HepG2 (cell line): ENCODE results near the gene CHRNG. TPM values are rescaled to one million over a fixed set of nuclear protein-coding genes. Genes with fewer than 3 reads are reported as not detected.

Experiments
- ATAD3A ChIP-seq: sonication (generic); formaldehyde crosslinking; IDR thresholded peaks from 2 replicates; pipeline ENCODE4 v1.4.0; 2020; ENCODE audit warnings: missing genetic modification reagents
- CREB1 ChIP-seq, 2 experiments: fragments of 450-650 bp in 1 of 2; IDR thresholded peaks; 2 replicates each; pipeline ENCODE4 v1.6.1; 2016 to 2017; ENCODE audit warnings: control low read depth in 1 of 2, mild to moderate bottlenecking in 1 of 2, missing compliant biosample characterization in 1 of 2, missing genetic modification characterization in 1 of 2
- FOXK1 ChIP-seq: sonication (generic); formaldehyde crosslinking; IDR thresholded peaks from 2 replicates; pipeline ENCODE4 v1.4.0; 2020; ENCODE audit warnings: low read depth, missing genetic modification reagents, borderline replicate concordance
- GABPA ChIP-seq, 2 experiments: IDR thresholded peaks; 2 replicates each; pipeline ENCODE4 v1.6.1; 2011 to 2016; ENCODE audit warnings: low read depth in 2 of 2, low read length in 1 of 2, missing biosample characterization in 1 of 2, missing genetic modification characterization in 1 of 2
- GLMP ChIP-seq: sonication (generic); formaldehyde crosslinking; IDR thresholded peaks from 2 replicates; pipeline ENCODE4 v1.9.0; 2021; ENCODE audit warnings: missing genetic modification reagents, mild to moderate bottlenecking, borderline replicate concordance
- HCFC1 ChIP-seq: fragments of 150-350 bp; IDR thresholded peaks from 2 replicates; pipeline ENCODE4 v1.6.1; 2014; ENCODE audit warnings: low read depth, low read length
- HNRNPH1 ChIP-seq: fragments of 200-400 bp; formaldehyde crosslinking; optimal IDR thresholded peaks from 2 replicates; pipeline ENCODE3; 2017; ENCODE audit warnings: mild to moderate bottlenecking, low read depth, low read length
- JARID2 ChIP-seq: sonication (generic); formaldehyde crosslinking; IDR thresholded peaks from 2 replicates; pipeline ENCODE4 v1.8.1; 2023; ENCODE audit warnings: missing genetic modification reagents, inconsistent platforms; ENCODE audit not compliant: insufficient replicate concordance
- JUND ChIP-seq: sonication (generic); formaldehyde crosslinking; IDR thresholded peaks from 2 replicates; pipeline ENCODE4 v1.8.0; 2022; ENCODE audit warnings: mild to moderate bottlenecking, missing genetic modification reagents
- KAT7 ChIP-seq: IDR thresholded peaks from 2 replicates; pipeline ENCODE4 v1.6.1; 2018; ENCODE audit warnings: borderline replicate concordance, missing compliant biosample characterization
- KLF15 ChIP-seq: sonication (generic); formaldehyde crosslinking; IDR thresholded peaks from 2 replicates; pipeline ENCODE4 v1.8.1; 2023; ENCODE audit warnings: borderline replicate concordance, mild to moderate bottlenecking, inconsistent platforms, missing genetic modification reagents, mixed read lengths
- NCOA1 ChIP-seq: sonication (generic); formaldehyde crosslinking; IDR thresholded peaks from 2 replicates; pipeline ENCODE4 v1.9.0; 2021; ENCODE audit warnings: missing genetic modification reagents
- PPARG ChIP-seq: conservative IDR thresholded peaks from 2 replicates; pipeline ENCODE4 v1.6.1; 2016; ENCODE audit warnings: missing biosample characterization, missing genetic modification reagents
- RXRA ChIP-seq: sonication (generic); formaldehyde crosslinking; IDR thresholded peaks from 2 replicates; pipeline ENCODE4 v1.5.1; 2020; ENCODE audit warnings: missing genetic modification reagents
- ZBTB1 ChIP-seq: sonication (generic); formaldehyde crosslinking; IDR thresholded peaks from 2 replicates; pipeline ENCODE4 v1.4.0; 2020; ENCODE audit warnings: missing genetic modification reagents, borderline replicate concordance
- ZNF235 ChIP-seq: sonication (generic); formaldehyde crosslinking; IDR thresholded peaks from 2 replicates; pipeline ENCODE4 v1.8.1; 2023; ENCODE audit warnings: mild to moderate bottlenecking, missing genetic modification reagents, borderline replicate concordance
- ZNF263 ChIP-seq: sonication (generic); formaldehyde crosslinking; IDR thresholded peaks from 2 replicates; pipeline ENCODE4 v1.4.0; 2020; ENCODE audit warnings: missing genetic modification reagents
- ZNF280B ChIP-seq: sonication (generic); formaldehyde crosslinking; IDR thresholded peaks from 2 replicates; pipeline ENCODE4 v1.5.0; 2020; ENCODE audit warnings: missing genetic modification reagents, mild to moderate bottlenecking, borderline replicate concordance
- ZNF3 ChIP-seq: IDR thresholded peaks from 2 replicates; pipeline ENCODE4 v1.7.0; 2017; ENCODE audit warnings: inconsistent platforms
- ZNF331 ChIP-seq: sonication (generic); formaldehyde crosslinking; IDR thresholded peaks from 2 replicates; pipeline ENCODE4 v1.4.0; 2020; ENCODE audit warnings: missing genetic modification reagents
- ZNF432 ChIP-seq: sonication (generic); formaldehyde crosslinking; IDR thresholded peaks from 2 replicates; pipeline ENCODE4 v1.5.0; 2020; ENCODE audit warnings: missing genetic modification reagents, mild to moderate bottlenecking, borderline replicate concordance
- ZNF557 ChIP-seq: sonication (generic); formaldehyde crosslinking; IDR thresholded peaks from 2 replicates; pipeline ENCODE4 v1.4.0; 2020; ENCODE audit warnings: missing genetic modification reagents
- ZNF558 ChIP-seq: sonication (generic); formaldehyde crosslinking; IDR thresholded peaks from 2 replicates; pipeline ENCODE4 v1.9.0; 2022; ENCODE audit warnings: mild to moderate bottlenecking, missing genetic modification reagents, borderline replicate concordance
- ZNF570 ChIP-seq: sonication (generic); formaldehyde crosslinking; IDR thresholded peaks from 2 replicates; pipeline ENCODE4 v1.4.0; 2020; ENCODE audit warnings: mild to moderate bottlenecking, missing genetic modification reagents, borderline replicate concordance
- ZNF740 ChIP-seq: sonication (generic); formaldehyde crosslinking; IDR thresholded peaks from 2 replicates; pipeline ENCODE4 v1.4.0; 2020; ENCODE audit warnings: missing genetic modification reagents
- ZNF749 ChIP-seq: sonication (generic); formaldehyde crosslinking; IDR thresholded peaks from 2 replicates; pipeline ENCODE4 v1.8.0; 2022; ENCODE audit warnings: mild to moderate bottlenecking, missing genetic modification reagents, moderate library complexity, borderline replicate concordance
- ZNF878 ChIP-seq: sonication (generic); formaldehyde crosslinking; IDR thresholded peaks from 2 replicates; pipeline ENCODE4 v1.8.1; 2023; ENCODE audit warnings: mild to moderate bottlenecking, missing genetic modification reagents, moderate library complexity
- ZSCAN29 ChIP-seq: sonication (generic); formaldehyde crosslinking; conservative IDR thresholded peaks from 2 replicates; pipeline ENCODE4 v1.4.0; 2020; ENCODE audit warnings: mild to moderate bottlenecking, missing genetic modification reagents
- ZSCAN9 ChIP-seq: IDR thresholded peaks from 2 replicates; pipeline ENCODE4 v1.6.1; 2016; ENCODE audit warnings: borderline replicate concordance
- polyA plus RNA-seq, 8 experiments: library from polyadenylated mRNA; depleted of rRNA in 3 of 8; stranded (reverse) in 7 of 8; unstranded in 1 of 8; fragments of >200 nt; fragmentation: Illumina TruSeq in 4 of 8; extraction: Trizol in 4 of 8; gene quantifications; 2 replicates each; pipeline versions ENCODE4 v1.2.1 to v1.2.3, GENCODE V29; 2011 to 2016; ENCODE audit warnings: low read depth in 4 of 8, missing spikeins in 1 of 8, mixed read lengths in 1 of 8; ENCODE audit not compliant: insufficient read depth in 1 of 8
- total RNA-seq, 5 experiments: library from RNA; depleted of rRNA; stranded (reverse); fragments of >200 nt; fragmentation: Illumina TruSeq; extraction: Trizol; gene quantifications; 2 replicates each; pipeline ENCODE4 v1.2.3, GENCODE V29; 2016; ENCODE audit warnings: low read depth in 1 of 5

The CHRNG gene
- total and polyA plus RNA-seq, 2 of the 13 experiments (the other 11 are each of a cell fraction or from before 2014, with no cell fraction given), result not detected

DNA sequence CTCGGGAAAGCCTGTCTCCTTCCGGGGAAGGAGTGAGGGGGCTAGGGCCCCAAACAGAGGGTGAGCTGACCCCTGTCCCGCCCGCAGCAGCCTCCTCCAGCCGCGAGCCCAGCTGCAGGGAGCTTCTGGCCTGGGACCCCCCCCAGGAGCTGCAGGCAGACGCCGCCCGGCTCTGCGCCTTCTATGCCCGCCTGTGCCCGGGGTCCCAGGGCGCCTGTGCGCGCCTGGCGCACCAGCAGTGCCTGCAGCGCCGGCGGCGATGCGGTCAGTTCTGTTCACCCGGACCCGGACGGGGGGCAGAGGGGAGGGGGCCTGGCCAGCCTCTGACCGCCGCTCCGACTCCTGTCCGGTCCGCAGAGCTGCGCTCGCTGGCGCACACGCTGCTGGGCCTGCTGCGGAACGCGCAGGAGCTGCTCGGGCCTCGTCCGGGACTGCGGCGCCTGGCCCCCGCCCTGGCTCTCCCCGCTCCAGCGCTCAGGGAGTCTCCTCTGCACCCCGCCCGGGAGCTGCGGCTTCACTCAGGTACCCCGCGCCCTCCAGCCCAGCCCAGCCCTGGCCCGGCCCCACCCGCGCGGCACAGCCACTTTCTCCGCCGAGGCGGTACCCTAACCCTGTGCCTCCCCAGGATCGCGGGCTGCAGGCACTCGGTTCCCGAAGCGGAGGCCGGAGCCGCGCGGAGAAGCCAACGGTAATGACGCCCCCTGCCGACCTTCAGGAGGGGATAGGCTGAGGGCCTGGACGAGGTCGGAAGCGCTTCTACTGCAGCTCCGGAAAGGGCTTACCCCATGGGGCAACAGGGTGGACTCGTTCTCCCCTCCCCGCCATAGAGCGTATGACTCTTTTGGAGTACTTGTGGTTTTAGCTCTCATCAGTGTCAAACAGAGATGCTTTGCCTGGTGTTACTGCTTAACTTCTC, 15.6 kb upstream of the CHRNG start (continued):
- TF ChIP-seq JARID2 (CRISPR knock-in tag) (no peak), HCFC1 (no peak), ZNF740 (CRISPR knock-in tag) (no peak), GLMP (CRISPR knock-in tag) (no peak), RXRA (CRISPR knock-in tag) (no peak; the same call in none of the 2 replicates), ZSCAN9 (CRISPR knock-in tag) (no peak), ZNF557 (CRISPR knock-in tag) (no peak), JUND (CRISPR knock-in tag) (no peak), CREB1 (IDR thresholded peaks at IDR 0.05) (no peak), CREB1 (CRISPR knock-in tag; IDR thresholded peaks at IDR 0.05) (no peak), ZNF878 (no peak), KAT7 (CRISPR knock-in tag) (0 out of 2 replicates have a peak, but pooled peaks have one; percentile 45), ZSCAN29 (CRISPR knock-in tag) (no peak), ZNF235 (CRISPR knock-in tag) (no peak; the same call in 1 of the 2 replicates), ZNF280B (no peak), ZNF331 (CRISPR knock-in tag) (no peak), ZNF263 (no peak), HNRNPH1 (no peak), NCOA1 (CRISPR knock-in tag) (no peak), ZNF749 (CRISPR knock-in tag) (no peak), ZNF570 (CRISPR knock-in tag) (no peak), GABPA (IDR thresholded peaks at IDR 0.05; ENCODE audit: low read depth, low read length) (no peak), GABPA (CRISPR knock-in tag; IDR thresholded peaks at IDR 0.05; ENCODE audit: low read depth) (no peak), FOXK1 (CRISPR knock-in tag) (no peak), ATAD3A (CRISPR knock-in tag) (no peak), PPARG (CRISPR knock-in tag) (no peak), ZNF3 (no peak), ZBTB1 (CRISPR knock-in tag) (no peak), ZNF558 (CRISPR knock-in tag) (no peak), KLF15 (CRISPR knock-in tag) (no peak), ZNF432 (no peak)
